Endodermal cell (in vitro differentiated cells): ENCODE measurements around the gene SND1. TPM values are rescaled to one million over a fixed set of nuclear protein-coding genes. Genes with fewer than 3 reads are reported as not detected.

Source experiments
- DNase-seq: peaks from one replicate; pipeline ENCODE4 v3.0.0-alpha.2; 2017
- H3K27ac ChIP-seq: 2 replicates; pipeline ENCODE4 v1.5.1; 2013; ENCODE audit warnings: mild to moderate bottlenecking, low read depth, low read length, moderate library complexity
- H3K27me3 ChIP-seq: 2 replicates; pipeline ENCODE4 v1.6.1; 2013; ENCODE audit warnings: mild to moderate bottlenecking, low read length, moderate library complexity; ENCODE audit not compliant: insufficient read depth, control insufficient read depth, poor library complexity, severe bottlenecking
- H3K36me3 ChIP-seq: 2 replicates; pipeline ENCODE4 v1.7.0; 2013; ENCODE audit warnings: mild to moderate bottlenecking, low read length, moderate library complexity; ENCODE audit not compliant: control insufficient read depth, insufficient read depth
- H3K4me1 ChIP-seq: one replicate; pipeline ENCODE4 v1.7.0; 2013; ENCODE audit warnings: low read length; ENCODE audit not compliant: control insufficient read depth, insufficient read depth
- H3K4me3 ChIP-seq: 2 replicates; pipeline ENCODE4 v1.5.1; 2013; ENCODE audit warnings: mild to moderate bottlenecking, low read length, moderate library complexity
- H3K9ac ChIP-seq: 2 replicates; pipeline ENCODE4 v1.6.1; 2013; ENCODE audit warnings: mild to moderate bottlenecking, low read length, moderate library complexity; ENCODE audit not compliant: poor library complexity, severe bottlenecking; ENCODE audit errors: extremely low read depth
- H3K9me3 ChIP-seq: 2 replicates; pipeline ENCODE4 v1.6.1; 2013; ENCODE audit warnings: mild to moderate bottlenecking, low read length, moderate library complexity; ENCODE audit not compliant: control insufficient read depth
- H3K27ac Mint-ChIP-seq: 2 replicates; pipeline ENCODE4 v1.8.0; 2020; ENCODE audit warnings: mixed read lengths
- H3K27me3 Mint-ChIP-seq: 2 replicates; pipeline ENCODE4 v1.8.0; 2021; ENCODE audit warnings: mild to moderate bottlenecking, mixed read lengths; ENCODE audit not compliant: insufficient read depth
- H3K36me3 Mint-ChIP-seq: 2 replicates; pipeline ENCODE4 v1.8.0; 2020; ENCODE audit warnings: low read depth, mixed read lengths
- H3K4me1 Mint-ChIP-seq: 2 replicates; pipeline ENCODE4 v1.8.0; 2020; ENCODE audit warnings: mixed read lengths
- H3K4me3 Mint-ChIP-seq: 2 replicates; pipeline ENCODE4 v1.8.0; 2020; ENCODE audit warnings: mild to moderate bottlenecking, moderate library complexity, mixed read lengths
- H3K9me3 Mint-ChIP-seq: 2 replicates; pipeline ENCODE4 v1.8.0; 2020; ENCODE audit warnings: mild to moderate bottlenecking, mixed read lengths
- CTCF ChIP-seq: fragments of 200-600 bp; sonication (generic); conservative IDR thresholded peaks from 2 replicates; pipeline ENCODE4 v1.5.0; 2021; ENCODE audit warnings: antibody characterized with exemption, mild to moderate bottlenecking
- WGBS, 2 experiments: methylation state at CpG; one replicate each; pipeline versions ENCODE4 v1.1.5 to v1.1.7; 2013; ENCODE audit warnings: missing lambda C conversion rate in 2 of 2, mixed read lengths in 1 of 2; ENCODE audit not compliant: insufficient coverage in 1 of 2, insufficient read length in 1 of 2; 5-methylcytosine and 5-hydroxymethylcytosine counted together
- total RNA-seq, 2 donors: library from RNA; stranded (reverse); fragmentation: NEBNext Ultra II Directional in 1 of 2; extraction: Animal tissue kit (Norgen Biotek cat#: 25700) in 1 of 2; gene quantifications; 2 replicates in 1 of 2; 3 replicates in 1 of 2; pipeline ENCODE4 v1.2.1, GENCODE V29; 2021

The SND1 gene
- total RNA-seq, 2 donors from 2014 or later: 240 to 267 TPM

- TF ChIP-seq CTCF: peak; percentile 34
Measured at GRCh38 chr7:128030654-128031611, 378.9 kb downstream of the SND1 start, which contains the start of gene LRRC4. Gene LRRC4 (minus strand): TSS chr7:128031437. CDS start chr7:128030640, 797 bp downstream.

GRCh38 chr7:128031901-128032604 lies 380.1 kb downstream of the SND1 start:
- no peak overlapping the region for H3K27ac Mint-ChIP-seq
- TF ChIP-seq CTCF: peak; percentile 44

More at GRCh38 chr7:128030654-128031611, 378.9 kb downstream of the SND1 start, which contains the start of gene LRRC4:
- H3K9ac ChIP-seq: peak within 1 kb of the TSS; percentile 51
- H3K9me3 ChIP-seq: no peaks in the 10 kb centered on the region
- Mint-ChIP-seq H3K9me3 (no peaks in the 10 kb centered on the region), H3K4me1 (peaks cover 9% of the 10 kb centered on the region), H3K36me3 (peaks cover 13% of the 10 kb centered on the region), H3K27me3 (peaks cover 51% of the 10 kb centered on the region), H3K4me3 (peak within 1 kb of the TSS; percentile 64), H3K27ac (peak within 1 kb of the TSS; percentile 64)
- peaks cover 6% of the 10 kb centered on the region for H3K4me1 ChIP-seq
- H3K27ac ChIP-seq: peak within 1 kb of the TSS; percentile 77
- peaks cover 16% of the 10 kb centered on the region for H3K36me3 ChIP-seq
- H3K27me3 ChIP-seq: peaks cover 27% of the 10 kb centered on the region
- DNase-seq: peak; percentile 83
- H3K4me3 ChIP-seq: peak within 1 kb of the TSS; percentile 75
- 0 to 2% methylated on average over 9 to 82 of the region's 87 CpGs for WGBS, 2 experiments

GRCh38 chr7:128032605-128033235 lies 380.7 kb downstream of the SND1 start:
- peak; percentile 78 for DNase-seq
- no peak for TF ChIP-seq CTCF
- Mint-ChIP-seq H3K27ac (no peak overlapping the region), H3K9me3 (no peaks in the 10 kb centered on the region), H3K4me1 (peaks cover 9% of the 10 kb centered on the region), H3K36me3 (peaks cover 13% of the 10 kb centered on the region), H3K4me3 (peak overlapping the region; percentile 53), H3K27me3 (peaks cover 51% of the 10 kb centered on the region)
- Histone ChIP-seq H3K36me3 (peaks cover 12% of the 10 kb centered on the region), H3K27ac (no peak overlapping the region), H3K9ac (no peak overlapping the region), H3K4me3 (no peak overlapping the region), H3K27me3 (peaks cover 27% of the 10 kb centered on the region), H3K4me1 (peaks cover 6% of the 10 kb centered on the region), H3K9me3 (no peaks in the 10 kb centered on the region)
- 18 to 19% methylated on average over 16 to 41 of the region's 41 CpGs for WGBS, 2 experiments

More at GRCh38 chr7:128031901-128032604, 380.1 kb downstream of the SND1 start:
- Histone ChIP-seq H3K9me3 (no peaks in the 10 kb centered on the region), H3K27me3 (peaks cover 27% of the 10 kb centered on the region), H3K9ac (no peak overlapping the region), H3K4me1 (peaks cover 6% of the 10 kb centered on the region), H3K27ac (peak overlapping the region; percentile 77), H3K36me3 (peaks cover 16% of the 10 kb centered on the region), H3K4me3 (peak overlapping the region; percentile 70)
- peak; percentile 84 for DNase-seq
- peaks cover 51% of the 10 kb centered on the region for H3K27me3 Mint-ChIP-seq
- peaks cover 13% of the 10 kb centered on the region for H3K36me3 Mint-ChIP-seq
- WGBS, 2 experiments: 0 to 1% methylated on average over 16 to 75 of the region's 87 CpGs
- H3K4me3 Mint-ChIP-seq: peak overlapping the region; percentile 53
- H3K4me1 Mint-ChIP-seq: peaks cover 9% of the 10 kb centered on the region
- no peaks in the 10 kb centered on the region for H3K9me3 Mint-ChIP-seq
